IgD-negative memory B cell (primary cell): ENCODE data around the gene FRMD3. TPM values are rescaled to one million over a fixed set of nuclear protein-coding genes. Genes with fewer than 3 reads are reported as not detected.

Experiments used
- H3K27ac Mint-ChIP-seq, 3 donors: one replicate each; pipeline ENCODE4 v1.8.0; 2020 to 2022; ENCODE audit warnings: mild to moderate bottlenecking in 3 of 3, mixed read lengths in 3 of 3, moderate library complexity in 1 of 3
- H3K27me3 Mint-ChIP-seq: one replicate; pipeline ENCODE4 v1.8.0; 2021; ENCODE audit warnings: mixed read lengths
- H3K36me3 Mint-ChIP-seq: one replicate; pipeline ENCODE4 v1.8.0; 2020; ENCODE audit warnings: mild to moderate bottlenecking, mixed read lengths
- H3K4me1 Mint-ChIP-seq, 3 donors: one replicate each; pipeline ENCODE4 v1.8.0; 2020 to 2022; ENCODE audit warnings: mixed read lengths in 3 of 3, mild to moderate bottlenecking in 1 of 3
- H3K4me3 Mint-ChIP-seq, 4 donors: one replicate each; pipeline ENCODE4 v1.8.0; 2020 to 2022; ENCODE audit warnings: mild to moderate bottlenecking in 4 of 4, mixed read lengths in 4 of 4, moderate library complexity in 3 of 4
- H3K9me3 Mint-ChIP-seq, 3 donors: one replicate each; pipeline ENCODE4 v1.8.0; 2020 to 2021; ENCODE audit warnings: mixed read lengths in 3 of 3, mild to moderate bottlenecking in 1 of 3
- polyA plus RNA-seq: library from polyadenylated mRNA; unstranded; fragments of 300-500 nt; fragmentation: Illumina TruSeq; gene quantifications from one replicate; pipeline ENCODE4 v1.2.3, GENCODE V29; 2021

The FRMD3 gene
- polyA plus RNA-seq, 1 donor from 2014 or later: 1.1 TPM

- Mint-ChIP-seq H3K27ac (peak overlapping the region in 1 of 3 donors; percentile 48), H3K9me3 (peaks cover 0 to 8% (median 2%) of the 10 kb centered on the region in 3 donors), H3K27me3 (no peaks in the 10 kb centered on the region), H3K36me3 (no peaks in the 10 kb centered on the region), H3K4me3 (peak overlapping the region in 1 of 4 donors; percentile 1), H3K4me1 (no peaks in the 10 kb centered on the region)
Measured at GRCh38 chr9:83317244-83317643, 221.0 kb downstream of the FRMD3 start.

DNA sequence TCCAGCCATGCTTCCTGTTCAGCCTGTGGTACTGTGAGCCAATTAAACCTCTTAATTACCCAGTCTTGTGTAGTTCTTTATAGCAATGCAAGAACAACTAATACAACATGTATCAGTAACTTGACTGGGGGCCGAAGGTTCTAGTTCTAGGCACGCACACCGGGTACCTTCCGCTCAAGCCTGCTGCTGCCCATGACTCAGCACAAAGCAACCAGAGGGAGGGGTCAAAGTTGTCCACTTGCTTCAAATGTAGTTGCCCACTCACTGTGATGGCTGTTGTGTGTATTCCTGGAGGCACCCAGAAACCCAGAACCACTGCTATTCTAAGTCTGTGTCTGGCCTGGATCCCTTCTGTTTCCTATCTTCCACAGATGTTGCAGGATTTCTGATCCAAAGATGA, 222.6 kb downstream of the FRMD3 start:
- Mint-ChIP-seq H3K36me3 (no peaks in the 10 kb centered on the region), H3K27me3 (no peaks in the 10 kb centered on the region), H3K4me1 (no peaks in the 10 kb centered on the region), H3K9me3 (peaks cover 0 to 2% (median 0%) of the 10 kb centered on the region in 3 donors), H3K4me3 (no peak overlapping the region), H3K27ac (no peak overlapping the region)

- Mint-ChIP-seq H3K4me1 (no peaks in the 10 kb centered on the region), H3K27me3 (no peaks in the 10 kb centered on the region), H3K27ac (no peak overlapping the region), H3K36me3 (peaks cover 5% of the 10 kb centered on the region), H3K4me3 (no peak overlapping the region), H3K9me3 (no peaks in the 10 kb centered on the region)
Measured at GRCh38 chr9:83313781-83314180, 224.4 kb downstream of the FRMD3 start.

DNA sequence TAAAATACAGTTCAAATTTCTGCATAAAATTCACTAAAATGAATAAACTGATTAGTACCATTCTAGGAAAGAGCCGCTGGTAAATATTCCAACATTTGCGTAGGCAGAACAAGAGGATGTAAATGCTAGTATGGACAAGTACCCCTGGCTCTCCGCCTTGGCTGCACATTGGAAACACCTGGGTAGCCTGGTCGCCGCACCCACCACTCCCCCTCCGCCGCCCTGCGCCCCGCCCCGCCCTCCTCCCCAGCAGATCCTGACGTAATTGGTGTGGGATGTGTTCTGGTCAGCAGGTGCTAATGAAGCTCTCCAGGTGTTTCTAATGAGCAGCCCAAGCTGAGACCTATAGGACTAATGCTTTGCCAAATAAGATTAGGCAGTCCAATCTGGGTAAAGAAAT, 225.7 kb downstream of the FRMD3 start:
- H3K9me3 Mint-ChIP-seq: no peaks in the 10 kb centered on the region
- peaks cover 5% of the 10 kb centered on the region for H3K36me3 Mint-ChIP-seq
- no peaks in the 10 kb centered on the region for H3K27me3 Mint-ChIP-seq
- H3K27ac Mint-ChIP-seq: no peak overlapping the region
- no peaks in the 10 kb centered on the region for H3K4me1 Mint-ChIP-seq
- H3K4me3 Mint-ChIP-seq: no peak overlapping the region

DNA sequence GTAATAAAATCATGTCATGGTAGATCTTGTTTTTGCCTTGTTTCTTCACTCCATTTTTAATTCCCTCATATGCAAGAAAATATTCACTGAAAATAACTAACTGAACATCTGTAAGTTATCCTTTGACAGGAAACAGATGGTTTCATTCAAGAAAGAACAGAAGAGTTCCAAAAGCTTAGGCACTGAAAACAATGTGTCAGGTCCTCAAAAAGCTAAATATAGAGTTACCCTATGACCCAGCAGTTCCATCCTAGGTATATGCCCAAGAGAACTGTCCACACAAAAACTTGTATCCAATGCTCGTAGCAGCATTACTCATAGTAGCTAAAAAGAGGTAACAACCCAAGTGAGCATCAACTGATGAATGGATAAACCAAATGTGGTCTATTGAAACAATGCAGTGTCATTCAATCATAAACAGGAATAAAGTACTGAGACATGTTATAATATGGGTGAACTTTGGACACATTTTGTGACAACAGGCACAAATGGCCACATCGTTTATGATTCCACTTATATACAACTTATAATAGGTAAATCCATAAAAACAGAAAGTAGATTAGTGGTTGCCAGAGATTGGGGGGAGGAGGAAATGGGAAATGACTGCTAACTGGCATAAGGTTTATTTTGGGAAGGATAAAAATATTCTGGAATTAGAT, 231.0 kb downstream of the FRMD3 start:
- Mint-ChIP-seq H3K9me3 (no peaks in the 10 kb centered on the region), H3K4me3 (no peak overlapping the region), H3K36me3 (peaks cover 8% of the 10 kb centered on the region), H3K4me1 (no peaks in the 10 kb centered on the region), H3K27me3 (no peaks in the 10 kb centered on the region), H3K27ac (no peak overlapping the region)

DNA sequence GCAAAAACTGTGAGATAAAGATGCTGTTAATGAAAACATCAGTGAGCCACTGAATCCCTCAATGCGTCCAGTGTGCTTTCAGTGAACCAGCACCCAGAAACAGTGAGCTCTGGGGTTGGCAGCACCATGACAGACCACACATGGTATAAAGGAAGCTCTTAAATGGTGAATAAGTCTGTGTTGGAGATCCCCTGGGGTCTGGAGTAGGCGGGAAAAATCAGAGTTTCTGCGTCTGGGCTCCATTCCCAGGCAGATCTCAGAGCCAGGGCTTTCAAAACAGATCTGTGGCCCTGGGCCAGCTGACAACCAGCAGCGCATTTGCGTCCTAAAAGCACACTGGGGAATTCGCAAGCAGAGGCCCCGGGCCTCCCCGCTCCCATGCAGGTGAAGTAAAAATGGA, 233.5 kb downstream of the FRMD3 start:
- Mint-ChIP-seq H3K36me3 (peaks cover 5% of the 10 kb centered on the region), H3K4me1 (no peaks in the 10 kb centered on the region), H3K27ac (no peak overlapping the region), H3K4me3 (no peak overlapping the region), H3K9me3 (no peaks in the 10 kb centered on the region), H3K27me3 (no peaks in the 10 kb centered on the region)

DNA sequence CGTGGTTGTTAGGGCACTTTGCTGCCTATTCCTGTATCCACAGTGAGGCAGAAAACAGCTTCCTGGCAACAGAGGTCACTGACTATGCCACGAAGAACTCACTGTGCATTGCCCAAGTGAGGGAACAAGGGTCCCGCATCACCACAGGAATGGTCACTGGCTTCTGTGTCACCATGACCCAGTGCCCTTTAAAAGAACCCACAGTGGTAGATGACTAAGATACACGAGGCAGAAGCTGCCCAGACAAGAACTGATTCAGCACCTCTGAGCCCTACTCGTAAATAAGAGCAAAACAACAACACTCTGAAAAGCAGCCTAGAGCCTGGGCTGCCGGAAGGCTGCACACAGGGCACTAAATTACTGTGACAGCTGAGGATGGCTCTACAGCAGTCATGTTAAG, 238.6 kb downstream of the FRMD3 start:
- Mint-ChIP-seq H3K9me3 (no peaks in the 10 kb centered on the region), H3K27me3 (no peaks in the 10 kb centered on the region), H3K4me1 (no peaks in the 10 kb centered on the region), H3K27ac (no peak overlapping the region), H3K4me3 (no peak overlapping the region), H3K36me3 (peaks cover 14% of the 10 kb centered on the region)

- no peaks in the 10 kb centered on the region for H3K27me3 Mint-ChIP-seq
- peaks cover 14% of the 10 kb centered on the region for H3K36me3 Mint-ChIP-seq
- no peak overlapping the region for H3K4me3 Mint-ChIP-seq
- H3K9me3 Mint-ChIP-seq: no peaks in the 10 kb centered on the region
- no peak overlapping the region for H3K27ac Mint-ChIP-seq
- H3K4me1 Mint-ChIP-seq: no peaks in the 10 kb centered on the region
Measured at GRCh38 chr9:83299094-83299493, 239.1 kb downstream of the FRMD3 start.

- no peaks in the 10 kb centered on the region for H3K27me3 Mint-ChIP-seq
- peaks cover 11% of the 10 kb centered on the region for H3K36me3 Mint-ChIP-seq
- no peaks in the 10 kb centered on the region for H3K9me3 Mint-ChIP-seq
- H3K4me3 Mint-ChIP-seq: no peak overlapping the region
- no peak overlapping the region for H3K27ac Mint-ChIP-seq
- H3K4me1 Mint-ChIP-seq: no peaks in the 10 kb centered on the region
Measured at GRCh38 chr9:83296123-83296522, 242.1 kb downstream of the FRMD3 start.

DNA sequence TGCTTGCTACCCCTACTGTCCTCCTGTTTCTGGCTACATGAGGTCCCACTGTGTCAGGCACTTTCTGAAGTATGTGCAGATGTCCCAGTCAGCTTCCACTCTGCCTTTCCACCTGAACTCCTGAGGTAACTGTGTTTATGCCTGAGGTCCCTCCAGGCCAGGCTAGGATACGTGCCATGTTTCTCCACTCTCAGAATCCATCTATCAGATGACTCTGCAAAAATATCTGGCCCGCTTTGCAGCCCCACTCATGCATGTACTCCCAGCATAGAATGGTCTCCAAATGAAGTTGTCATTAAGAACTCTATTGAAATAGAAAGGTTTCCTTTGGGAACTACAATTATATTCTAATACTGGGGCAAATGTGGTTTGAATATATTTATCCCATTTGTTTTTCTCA, 243.4 kb downstream of the FRMD3 start:
- Mint-ChIP-seq H3K9me3 (no peaks in the 10 kb centered on the region), H3K4me1 (no peaks in the 10 kb centered on the region), H3K27ac (no peak overlapping the region), H3K4me3 (no peak overlapping the region), H3K27me3 (no peaks in the 10 kb centered on the region), H3K36me3 (peaks cover 11% of the 10 kb centered on the region)

DNA sequence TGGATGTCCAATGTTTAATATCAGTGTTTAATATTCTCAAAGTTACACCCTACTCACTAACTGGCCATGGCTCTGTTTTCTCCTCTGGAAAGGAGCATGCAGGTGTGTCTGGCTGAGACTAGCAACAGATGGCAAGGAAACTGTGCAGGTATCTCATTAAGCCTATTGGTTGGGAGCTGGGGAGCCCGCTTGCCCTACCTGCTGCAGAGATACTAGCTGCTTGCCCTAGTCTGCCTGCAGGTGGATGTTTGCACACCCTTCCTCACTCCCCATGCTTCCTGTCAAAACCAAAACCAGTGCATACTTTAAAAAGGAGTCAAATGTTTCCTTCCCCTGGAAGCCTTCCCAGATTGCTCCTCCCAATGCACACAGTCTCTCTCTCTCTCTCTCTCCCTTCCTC, 247.0 kb downstream of the FRMD3 start:
- H3K27me3 Mint-ChIP-seq: peaks cover 3% of the 10 kb centered on the region
- no peaks in the 10 kb centered on the region for H3K9me3 Mint-ChIP-seq
- peaks cover 4% of the 10 kb centered on the region for H3K36me3 Mint-ChIP-seq
- no peaks in the 10 kb centered on the region for H3K4me1 Mint-ChIP-seq
- H3K4me3 Mint-ChIP-seq: no peak overlapping the region
- H3K27ac Mint-ChIP-seq: no peak overlapping the region

GRCh38 chr9:83290692-83291091, 247.5 kb downstream of the FRMD3 start:
- Mint-ChIP-seq H3K9me3 (no peaks in the 10 kb centered on the region), H3K4me3 (no peak overlapping the region), H3K27ac (no peak overlapping the region)

GRCh38 chr9:83287021-83287420, 251.2 kb downstream of the FRMD3 start:
- no peaks in the 10 kb centered on the region for H3K4me1 Mint-ChIP-seq
- H3K9me3 Mint-ChIP-seq: no peaks in the 10 kb centered on the region
- peaks cover 3% of the 10 kb centered on the region for H3K27me3 Mint-ChIP-seq
- H3K4me3 Mint-ChIP-seq: no peak overlapping the region
- H3K27ac Mint-ChIP-seq: no peak overlapping the region
- no peaks in the 10 kb centered on the region for H3K36me3 Mint-ChIP-seq

More at GRCh38 chr9:83290692-83291091, 247.5 kb downstream of the FRMD3 start:
- Mint-ChIP-seq H3K27me3 (peaks cover 3% of the 10 kb centered on the region), H3K36me3 (no peaks in the 10 kb centered on the region), H3K4me1 (no peaks in the 10 kb centered on the region)

- Mint-ChIP-seq H3K4me1 (no peaks in the 10 kb centered on the region), H3K27ac (no peak overlapping the region), H3K36me3 (no peaks in the 10 kb centered on the region), H3K27me3 (peaks cover 3% of the 10 kb centered on the region), H3K4me3 (no peak overlapping the region), H3K9me3 (no peaks in the 10 kb centered on the region)
Measured at GRCh38 chr9:83285445-83286225, 252.6 kb downstream of the FRMD3 start.

GRCh38 chr9:83284746-83285145, 253.5 kb downstream of the FRMD3 start:
- Mint-ChIP-seq H3K27me3 (peaks cover 3% of the 10 kb centered on the region), H3K9me3 (no peaks in the 10 kb centered on the region), H3K27ac (no peak overlapping the region), H3K4me3 (no peak overlapping the region), H3K4me1 (no peaks in the 10 kb centered on the region), H3K36me3 (no peaks in the 10 kb centered on the region)

- H3K27ac Mint-ChIP-seq: no peak overlapping the region
- H3K27me3 Mint-ChIP-seq: peaks cover 6% of the 10 kb centered on the region
- peaks cover 1% of the 10 kb centered on the region for H3K36me3 Mint-ChIP-seq
- no peak overlapping the region for H3K4me3 Mint-ChIP-seq
- H3K9me3 Mint-ChIP-seq: peaks cover 0 to 4% (median 3%) of the 10 kb centered on the region in 3 donors
- no peaks in the 10 kb centered on the region for H3K4me1 Mint-ChIP-seq
Measured at GRCh38 chr9:83283528-83283927, 254.7 kb downstream of the FRMD3 start.
